Stomach (tissue), 4 donors: ENCODE data around the gene P2RX3.

Source experiments
- CTCF ChIP-seq, 7 experiments: fragments of 450-650 bp in 4 of 7; fragments of 200-600 bp in 3 of 7; sonication (generic) in 3 of 7; IDR thresholded peaks; one replicate each; pipeline ENCODE4 v1.5.1; 2016 to 2019; ENCODE audit warnings: antibody characterized with exemption in 7 of 7, control low read depth in 2 of 7, mild to moderate bottlenecking in 1 of 7
- POLR2A ChIP-seq, 4 donors: fragments of 450-650 bp; IDR thresholded peaks; one replicate each; pipeline ENCODE4 v1.6.1; 2016; ENCODE audit warnings: antibody characterized with exemption in 4 of 4, control low read depth in 2 of 4, mild to moderate bottlenecking in 1 of 4, moderate library complexity in 1 of 4

- TF ChIP-seq CTCF (IDR thresholded peaks at IDR 0.05), result no peak
- TF ChIP-seq POLR2A (IDR thresholded peaks at IDR 0.05), result no peak
These were observed 78.9 kb downstream of the P2RX3 start for GRCh38 chr11:57417056-57417455.
